ENCODE measurements around the gene CORO2A.

The CORO2A gene

DNA sequence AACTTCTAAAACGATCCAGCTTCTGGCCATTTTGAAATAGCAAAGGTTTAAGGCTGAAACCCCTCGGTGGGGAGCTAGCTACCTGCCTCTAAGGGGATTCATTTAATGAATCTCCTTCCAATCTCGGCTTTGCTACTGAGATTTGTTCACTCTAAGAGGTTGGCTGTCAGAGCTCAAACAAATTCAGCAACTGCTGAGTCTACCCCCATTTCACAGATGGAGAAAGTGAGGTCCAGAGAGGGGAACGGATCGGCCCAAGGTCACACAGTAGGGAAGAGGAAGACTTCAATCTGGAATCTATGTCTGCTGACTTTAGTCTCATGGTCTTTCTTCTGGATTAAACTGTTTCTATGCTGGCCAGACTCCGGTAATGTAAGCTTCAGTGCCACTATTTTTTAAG, 3.0 kb downstream of the CORO2A start:
- no peak for DNase-seq

DNA sequence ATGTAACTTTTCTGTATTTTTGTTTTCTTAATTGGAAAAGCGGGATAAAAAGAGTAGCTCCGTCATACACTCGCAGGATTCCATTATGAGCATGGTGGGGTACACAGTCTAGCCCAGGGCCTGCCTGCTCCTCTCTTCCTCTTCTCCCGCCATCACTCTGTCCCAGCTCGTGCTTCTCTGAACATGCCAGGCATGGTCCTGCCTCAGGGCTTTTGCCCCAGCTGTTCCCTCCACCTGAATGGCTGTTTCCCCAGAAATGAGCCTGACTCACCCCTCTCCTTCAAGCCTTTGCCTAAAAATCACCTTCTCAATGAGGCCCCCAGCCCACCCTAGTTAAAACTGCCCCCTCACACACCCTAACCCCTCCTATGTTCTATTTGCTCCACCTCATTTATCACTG, 4.5 kb downstream of the CORO2A start:
- no peak for DNase-seq

- DNase-seq = no peak
Measured at GRCh38 chr9:98186236-98186635, 6.2 kb downstream of the CORO2A start.

DNA sequence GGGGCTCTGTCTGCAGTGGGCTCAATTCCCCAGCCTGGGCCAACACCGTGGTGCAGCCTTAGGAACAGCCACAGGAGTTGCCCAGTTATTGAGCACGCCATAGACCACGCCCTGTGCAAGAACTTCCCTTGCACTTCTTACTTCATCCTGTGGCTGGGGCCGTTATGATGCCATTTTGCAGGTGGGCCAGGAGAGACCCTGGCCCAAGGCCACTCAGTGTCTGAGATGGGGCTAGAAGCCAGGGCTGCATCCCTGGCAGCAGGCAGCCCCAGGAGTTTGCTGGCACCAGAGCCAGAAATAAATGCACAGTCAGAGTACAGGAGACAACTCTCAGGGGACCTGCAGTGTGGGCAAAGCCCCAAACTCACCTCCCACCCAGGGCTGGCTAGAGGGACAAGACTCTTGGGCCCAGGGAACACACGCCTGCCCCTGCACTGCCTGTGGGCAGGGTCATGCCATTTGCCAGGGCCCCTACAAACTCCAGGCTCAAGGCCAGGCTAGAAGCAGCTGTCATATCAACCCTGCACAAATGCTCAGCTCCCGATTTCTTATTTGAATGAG, 6.7 kb downstream of the CORO2A start:
- no peak for DNase-seq

DNA sequence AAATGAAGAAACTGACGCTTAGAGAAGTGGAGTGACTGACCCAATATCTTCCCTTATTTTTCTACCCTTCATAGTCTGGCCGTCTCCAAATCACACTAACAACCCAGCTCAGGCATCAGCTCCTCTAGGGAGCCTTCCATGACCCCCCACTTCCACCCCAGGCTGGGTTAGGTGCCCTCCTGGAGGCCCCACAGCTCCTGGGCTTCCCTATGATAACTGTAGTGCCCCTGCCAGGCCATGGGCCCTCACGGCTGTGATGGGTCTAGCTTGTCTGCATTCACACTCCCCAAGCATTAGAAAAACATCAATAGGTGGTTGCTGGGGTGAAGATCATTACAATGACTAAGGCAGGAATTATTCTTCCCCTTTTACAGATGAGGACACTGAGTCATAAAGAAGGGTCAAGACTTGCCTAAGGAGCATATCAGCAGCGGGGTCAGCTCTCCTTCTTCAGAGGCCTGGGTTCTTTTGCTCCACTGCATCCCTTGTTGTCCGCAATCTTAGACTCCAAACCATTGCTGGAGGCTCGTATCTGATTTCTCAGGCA, 7.3 kb downstream of the CORO2A start:
- DNase-seq = no peak

DNA sequence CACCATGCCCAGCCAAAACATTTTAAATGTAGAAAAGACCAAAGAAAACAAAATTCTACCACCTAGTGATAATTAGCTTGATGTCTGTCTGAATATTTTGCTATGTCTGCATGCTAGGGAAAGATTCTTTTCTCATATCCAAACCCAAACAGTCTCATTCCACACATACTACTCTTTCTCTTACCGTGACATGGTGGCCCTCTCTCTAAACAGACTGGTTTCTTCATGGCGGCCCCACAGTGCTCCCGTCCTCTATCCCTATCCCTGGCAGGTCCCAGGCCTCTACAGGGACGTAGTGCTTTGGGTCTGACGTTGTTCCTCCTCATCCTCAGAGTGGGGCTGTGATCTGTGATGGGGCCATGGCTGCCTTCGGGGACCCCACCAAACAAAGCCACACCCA, 8.1 kb downstream of the CORO2A start:
- no peak for DNase-seq

- DNase-seq = no peak
Measured at GRCh38 chr9:98182889-98183599, 9.4 kb downstream of the CORO2A start.

DNA sequence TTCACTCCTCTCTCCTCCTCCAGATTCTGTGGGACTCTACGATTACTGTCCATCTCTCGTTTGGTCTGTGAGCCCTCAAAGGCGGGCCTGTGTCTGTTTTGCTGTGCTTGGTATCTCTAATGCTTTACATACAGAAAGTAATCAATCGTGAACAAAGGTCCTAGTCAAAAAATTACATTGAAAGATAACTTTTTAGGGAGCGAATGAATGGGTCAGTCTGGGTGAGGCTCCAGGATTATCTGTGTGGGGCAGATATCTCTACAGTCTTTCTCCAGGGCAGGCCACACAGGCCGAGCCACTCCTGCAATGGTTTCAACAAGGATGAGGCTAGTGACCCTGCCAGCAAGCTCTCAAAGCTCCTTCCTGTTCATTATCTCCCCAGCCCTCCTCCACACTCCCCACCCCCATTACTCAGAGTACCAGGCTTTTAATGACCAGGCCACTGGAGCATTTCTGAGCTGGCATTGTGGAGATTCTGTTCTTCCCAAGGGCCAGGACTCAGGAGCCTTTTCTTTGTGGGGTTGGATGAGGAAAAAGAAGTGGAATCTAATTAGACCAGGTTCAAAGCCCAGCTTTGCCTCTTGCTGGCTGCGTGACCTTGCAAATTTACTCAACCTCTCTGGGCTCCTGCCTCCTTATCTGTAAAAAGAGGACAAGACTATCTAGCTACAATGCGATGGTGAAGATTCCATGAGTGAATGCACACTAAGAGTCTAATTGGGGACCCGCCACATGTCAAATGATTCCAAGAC, 10.2 kb downstream of the CORO2A start:
- DNase-seq = no peak

GRCh38 chr9:98181746-98182068, 10.7 kb downstream of the CORO2A start:
- DNase-seq = no peak

DNA sequence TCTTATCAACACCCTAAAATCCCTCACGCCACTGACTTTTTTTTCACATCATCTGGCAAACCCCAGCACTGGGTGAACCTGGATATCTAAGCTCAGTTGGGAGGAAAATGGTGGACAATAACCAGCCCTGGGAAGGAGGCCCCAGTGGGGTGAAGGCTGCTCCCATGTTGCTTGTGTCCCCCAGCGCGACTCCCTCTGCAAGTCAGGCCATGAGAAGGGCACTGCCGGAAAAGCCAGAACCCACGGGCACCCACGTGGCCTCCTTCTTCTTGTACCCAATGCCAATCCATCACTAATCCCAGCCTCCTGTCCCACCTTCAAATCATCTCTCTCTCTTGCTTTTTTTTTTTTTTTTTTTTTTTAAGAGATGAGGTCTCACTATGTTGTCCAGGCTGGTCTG, 11.4 kb downstream of the CORO2A start:
- DNase-seq = no peak

GRCh38 chr9:98178874-98179850, 13.3 kb downstream of the CORO2A start:
- peak; percentile 38 for DNase-seq

DNA sequence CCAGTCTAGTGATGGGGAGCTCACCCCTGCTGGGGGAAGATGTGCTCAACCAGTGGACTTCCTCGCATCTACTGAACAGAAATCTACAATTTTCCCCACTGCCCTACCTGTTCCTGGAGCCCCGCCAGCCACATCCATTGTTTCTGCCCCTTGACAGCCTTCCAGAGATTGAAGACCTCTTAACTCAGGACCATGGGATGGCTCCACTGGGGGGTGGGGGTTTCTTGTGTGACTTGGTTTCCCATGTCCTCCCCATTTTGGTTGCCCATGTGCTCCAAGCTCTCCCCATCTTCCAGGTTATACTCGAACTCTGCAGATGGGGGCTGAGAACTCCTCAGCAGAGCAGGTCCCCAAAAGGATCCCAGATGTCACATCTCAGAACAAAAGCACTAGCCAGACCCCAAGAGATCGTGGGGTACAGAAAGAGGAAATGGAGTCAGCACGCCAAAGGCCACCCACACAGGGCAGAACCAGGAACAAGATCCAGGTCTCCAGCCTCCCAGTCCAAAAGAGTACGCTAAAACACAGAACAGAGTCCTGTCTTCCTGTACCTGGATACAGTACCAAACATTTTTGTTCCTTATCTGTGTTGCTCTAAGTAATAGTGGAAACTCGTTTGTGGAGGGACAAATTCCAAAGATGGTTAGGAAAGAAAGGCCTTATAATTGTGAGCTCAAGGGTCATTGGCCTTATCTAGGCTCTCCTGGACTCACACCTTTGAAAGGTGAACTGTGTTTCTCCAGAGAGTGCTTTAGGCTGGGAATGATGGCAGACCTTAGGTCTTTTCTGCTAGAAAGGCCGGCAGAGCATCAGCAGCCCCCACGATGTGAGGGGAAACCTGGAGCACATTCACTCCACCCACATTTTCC, 15.8 kb downstream of the CORO2A start:
- no peak for DNase-seq

GRCh38 chr9:98175762-98176161, 16.7 kb downstream of the CORO2A start:
- DNase-seq = no peak

DNA sequence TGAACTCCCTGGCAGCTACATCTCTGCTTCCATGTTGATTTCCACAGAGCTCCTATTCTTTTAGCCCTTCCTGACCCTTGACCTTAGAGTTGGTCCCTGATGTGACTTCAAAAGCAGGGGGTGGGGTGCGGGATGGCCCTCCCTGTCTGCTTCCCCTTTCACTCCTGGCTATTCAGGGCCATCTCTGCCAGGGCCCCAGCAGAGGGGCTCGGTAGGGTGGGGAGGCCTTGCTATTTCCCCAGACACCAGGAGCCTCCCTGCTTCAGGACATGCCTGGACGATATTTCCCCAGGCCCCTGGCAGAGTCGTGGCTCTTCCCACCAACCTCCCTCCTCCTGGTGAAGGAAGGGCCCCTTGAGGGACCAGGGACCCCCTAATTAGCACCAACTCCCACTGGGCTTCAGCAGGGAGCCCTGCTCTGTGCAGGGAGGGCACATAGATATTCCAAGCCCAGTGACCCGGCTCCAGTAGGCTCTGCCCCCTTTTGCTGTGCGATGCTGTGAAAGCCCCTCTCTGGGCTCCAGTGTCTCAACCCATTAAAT, 17.3 kb downstream of the CORO2A start:
- no peak for DNase-seq

GRCh38 chr9:98174502-98174918, 17.9 kb downstream of the CORO2A start:
- peak; percentile 71 for DNase-seq

GRCh38 chr9:98173181-98173580, 19.3 kb downstream of the CORO2A start:
- DNase-seq = no peak

- no peak for DNase-seq
Measured at GRCh38 chr9:98172604-98173003, 19.8 kb downstream of the CORO2A start.

DNA sequence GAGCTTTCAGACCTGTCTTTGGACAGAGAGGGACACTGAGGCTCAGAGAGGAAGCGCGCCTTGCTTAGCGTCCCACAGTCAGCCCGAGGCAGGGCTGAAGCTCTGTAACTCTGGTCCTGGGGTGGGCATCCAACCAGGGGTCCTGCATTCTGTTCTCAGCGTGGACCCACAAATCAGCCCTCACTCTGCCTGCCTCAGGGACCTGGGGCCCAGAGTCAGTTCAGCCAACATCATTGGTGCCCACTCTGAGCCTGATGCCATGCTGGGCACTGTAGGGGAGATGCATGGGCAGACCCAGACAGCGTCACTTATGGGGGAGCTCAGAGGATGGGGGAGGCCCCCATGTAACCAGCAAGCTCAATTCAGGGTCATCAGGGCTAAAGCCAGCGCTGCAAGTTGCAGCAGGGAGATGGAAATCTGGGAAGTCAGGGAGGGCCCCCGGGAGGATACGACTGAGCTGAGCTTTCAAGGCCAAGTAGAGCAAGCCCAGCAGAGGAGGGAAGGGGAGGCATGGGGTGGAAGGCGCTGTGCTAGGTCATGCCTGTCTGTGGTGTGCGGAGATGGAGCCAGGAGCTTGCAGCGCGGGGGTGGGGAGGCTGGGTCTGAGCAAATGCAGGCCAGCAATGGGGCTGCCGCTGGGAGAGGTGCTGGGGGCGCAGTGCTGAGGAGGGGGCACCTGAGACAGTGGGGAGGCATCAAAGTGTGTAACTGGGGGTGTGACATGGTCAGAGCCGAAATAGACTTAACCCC, 21.1 kb downstream of the CORO2A start:
- no peak for DNase-seq

DNA sequence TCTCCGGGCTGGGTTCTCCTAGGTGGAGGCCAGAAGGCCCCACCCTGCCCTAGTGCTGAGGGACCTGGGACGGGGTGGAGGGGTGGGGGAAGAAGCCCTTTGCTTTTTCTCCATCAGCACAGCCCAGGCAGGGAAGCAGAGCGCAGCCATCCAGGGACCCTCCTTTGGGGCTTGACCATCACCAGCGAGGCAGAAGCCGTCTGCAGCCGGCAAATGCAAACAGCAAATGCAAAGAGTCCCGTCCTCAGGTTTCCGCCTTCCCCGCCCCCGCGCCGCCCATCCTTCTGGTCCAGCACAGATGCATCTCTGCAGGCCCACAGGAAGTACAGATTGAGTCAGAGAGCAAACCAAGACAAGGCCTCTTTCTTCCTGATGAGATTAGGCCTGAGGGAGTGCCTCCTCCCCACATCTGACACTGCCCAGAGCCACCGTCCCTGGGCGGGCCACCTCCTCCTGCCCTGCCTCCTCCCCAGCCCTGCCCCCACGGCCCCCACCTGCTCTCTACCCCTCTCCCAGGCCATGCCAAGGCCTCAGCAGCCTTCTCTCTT, 23.4 kb downstream of the CORO2A start:
- DNase-seq = no peak

GRCh38 chr9:98168153-98168780, 24.2 kb downstream of the CORO2A start:
- DNase-seq = no peak

Data from GDM1 (cell line).